MCF 10A (cell line): ENCODE data around the gene PDS5A. TPM values are rescaled to one million over a fixed set of nuclear protein-coding genes. Genes with fewer than 3 reads are reported as not detected.

ENCODE experiments used
- BruUV-seq: library from RNA; stranded (reverse); fragments of 400-500 nt; replicated peaks from 2 replicates; lab custom pipeline; 2021; lab: Mats Ljungman, UMichigan
- CTCF ChIA-PET: fragments of 300-600 bp; sonication (Branson Sonifier 250); formaldehyde crosslinking; extraction: SDS; loops from one replicate; lab custom pipeline; 2021; ENCODE audit warnings: antibody characterized with exemption, inconsistent platforms; lab: Yijun Ruan, JAX
- POLR2A ChIA-PET: fragments of 300-600, 350-650 bp; sonication (Branson Sonifier 250); formaldehyde crosslinking; extraction: SDS; loops from one replicate; lab custom pipeline; 2020; ENCODE audit warnings: antibody characterized with exemption, inconsistent platforms; lab: Yijun Ruan, JAX
- DNase-seq: peaks from one replicate; pipeline ENCODE4 v3.0.0-alpha.2; 2018; ENCODE audit not compliant: unreplicated experiment
- H3K27ac Mint-ChIP-seq: one replicate; pipeline ENCODE4 v1.8.0; 2022; ENCODE audit warnings: mild to moderate bottlenecking, low read depth, mixed read lengths; ENCODE audit not compliant: unreplicated experiment
- H3K27me3 Mint-ChIP-seq: one replicate; pipeline ENCODE4 v1.8.0; 2022; ENCODE audit warnings: mixed read lengths; ENCODE audit not compliant: insufficient read depth, unreplicated experiment
- H3K36me3 Mint-ChIP-seq: one replicate; pipeline ENCODE4 v1.8.0; 2022; ENCODE audit warnings: mild to moderate bottlenecking, moderate library complexity, mixed read lengths; ENCODE audit not compliant: insufficient read depth, unreplicated experiment
- H3K4me1 Mint-ChIP-seq: one replicate; pipeline ENCODE4 v1.8.0; 2022; ENCODE audit warnings: mixed read lengths; ENCODE audit not compliant: insufficient read depth, unreplicated experiment
- H3K4me3 Mint-ChIP-seq: one replicate; pipeline ENCODE4 v1.8.0; 2022; ENCODE audit warnings: mild to moderate bottlenecking, moderate library complexity, mixed read lengths; ENCODE audit not compliant: unreplicated experiment
- H3K9me3 Mint-ChIP-seq: one replicate; pipeline ENCODE4 v1.8.0; 2022; ENCODE audit warnings: mixed read lengths; ENCODE audit not compliant: unreplicated experiment
- CTCF ChIP-seq: fragments of 200-600 bp; IDR thresholded peaks from one replicate; pipeline ENCODE4 v1.8.0; 2022; ENCODE audit warnings: antibody characterized with exemption, mild to moderate bottlenecking; ENCODE audit not compliant: unreplicated experiment
- intact Hi-C: fragments of 100-400 bp; cut with micrococcal nuclease; formaldehyde crosslinking; loops from 2 replicates; pipeline ENCODE4 v1.14.1; 2022
- total RNA-seq: library from RNA; stranded (reverse); gene quantifications from 2 replicates; pipeline ENCODE4 v1.2.3, GENCODE V29; 2022

The PDS5A gene
- total RNA-seq, 1 experiment from 2014 or later = 95.2 TPM

- no peak overlapping the region for H3K27ac Mint-ChIP-seq
- H3K4me1 Mint-ChIP-seq = peaks cover 19% of the 10 kb centered on the region
Measured at GRCh38 chr4:39932776-39933402, 44.8 kb downstream of the PDS5A start.

DNA sequence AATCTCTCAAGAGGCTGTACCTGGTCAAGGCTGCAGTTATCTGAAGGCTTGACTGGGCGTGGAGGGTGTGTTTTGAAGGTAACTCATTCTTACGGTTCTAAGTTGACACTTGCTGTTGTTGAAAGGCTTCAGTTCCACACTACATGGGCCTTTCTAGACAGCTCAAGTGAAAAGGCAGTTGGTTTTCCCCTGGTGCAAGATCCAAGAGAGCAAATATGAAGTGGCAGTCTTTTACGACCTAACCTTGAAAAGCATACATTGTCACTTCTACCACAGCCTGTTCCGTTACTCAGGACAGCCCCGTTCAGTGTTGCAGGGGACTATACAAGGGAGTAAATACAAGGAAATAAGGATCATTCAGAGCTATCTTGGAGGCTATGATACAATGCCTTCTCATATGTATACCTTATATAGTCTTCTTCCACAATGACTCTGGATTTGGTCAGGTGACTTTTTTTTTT is 46.2 kb downstream of the PDS5A start:
- BruUV-seq = no TSS peak
- peaks cover 12% of the 10 kb centered on the region for H3K4me1 Mint-ChIP-seq
- ChIA-PET POLR2A (interaction anchor here (0.7 kb wide), 1 partner anchor 9 kb away, joined by 3 read pairs; no protein-coding TSS in a partner anchor), CTCF (interaction anchor here (1.2 kb wide), 1 partner anchor 47 kb away, joined by 4 read pairs; no protein-coding TSS in a partner anchor)
- DNase-seq = no peak
- H3K36me3 Mint-ChIP-seq = peaks cover 30% of the 10 kb centered on the region
- no peak overlapping the region for H3K27ac Mint-ChIP-seq
- no peak for TF ChIP-seq CTCF
- H3K9me3 Mint-ChIP-seq = no peaks in the 10 kb centered on the region
- H3K4me3 Mint-ChIP-seq = no peak overlapping the region
- intact Hi-C loops = no loop called here
- H3K27me3 Mint-ChIP-seq = no peaks in the 10 kb centered on the region

More at GRCh38 chr4:39932776-39933402, 44.8 kb downstream of the PDS5A start:
- TF ChIP-seq CTCF = no peak
- no TSS peak for BruUV-seq
- POLR2A ChIA-PET = interaction anchor here (0.6 to 0.7 kb wide), 2 partner anchors 42 to 70 kb away, joined by 3 read pairs; no protein-coding TSS in a partner anchor
- no peaks in the 10 kb centered on the region for H3K9me3 Mint-ChIP-seq
- peaks cover 18% of the 10 kb centered on the region for H3K36me3 Mint-ChIP-seq
- intact Hi-C loops = no loop called here
- H3K4me3 Mint-ChIP-seq = no peak overlapping the region
- no peak for DNase-seq
- H3K27me3 Mint-ChIP-seq = no peaks in the 10 kb centered on the region
- CTCF ChIA-PET = interaction anchor here (1.2 kb wide), 1 partner anchor 46 kb away, joined by 4 read pairs; no protein-coding TSS in a partner anchor

DNA sequence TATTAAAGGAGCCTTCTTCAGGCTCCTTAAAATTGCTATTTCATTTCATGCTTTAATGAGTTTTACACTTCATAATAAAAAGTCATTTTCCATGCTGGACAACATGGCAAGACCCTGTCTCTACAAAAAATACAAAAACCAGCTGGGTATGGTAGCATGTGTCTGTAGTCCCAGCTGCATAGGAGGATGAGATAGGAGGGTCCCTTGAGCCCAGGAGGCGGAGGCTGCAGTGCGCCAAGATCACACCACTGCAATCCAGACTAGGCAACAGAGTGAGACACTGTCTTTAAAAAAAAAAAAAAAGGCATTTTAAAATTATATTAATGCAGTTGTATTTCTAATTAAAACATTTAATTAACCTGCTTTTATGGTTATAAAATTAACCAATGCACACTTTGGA is 49.2 kb downstream of the PDS5A start:
- Mint-ChIP-seq H3K4me3 (no peak overlapping the region), H3K27ac (no peak overlapping the region), H3K4me1 (peaks cover 1% of the 10 kb centered on the region), H3K9me3 (no peaks in the 10 kb centered on the region), H3K36me3 (peaks cover 39% of the 10 kb centered on the region), H3K27me3 (no peaks in the 10 kb centered on the region)
- BruUV-seq = no TSS peak
- no peak for DNase-seq
- POLR2A ChIA-PET = no interaction called here
- no peak for TF ChIP-seq CTCF
- intact Hi-C loops = no loop called here
- CTCF ChIA-PET = no interaction called here

- Mint-ChIP-seq H3K9me3 (no peaks in the 10 kb centered on the region), H3K36me3 (peaks cover 42% of the 10 kb centered on the region), H3K4me1 (no peaks in the 10 kb centered on the region), H3K27ac (no peak overlapping the region), H3K4me3 (no peak overlapping the region), H3K27me3 (no peaks in the 10 kb centered on the region)
- intact Hi-C loops = no loop called here
- ChIA-PET CTCF (interaction anchor here (0.7 to 1.2 kb wide), 2 partner anchors 24 to 28 kb away, joined by 3 read pairs; no protein-coding TSS in a partner anchor), POLR2A (no interaction called here)
- DNase-seq = no peak
- BruUV-seq = no TSS peak
- TF ChIP-seq CTCF = no peak
Measured at GRCh38 chr4:39924014-39924413, 53.7 kb downstream of the PDS5A start.
